HG02884 (cell line): ENCODE measurements around the gene NCAPD2.
"Not testable (repeated sequence)": the region's sequence is repeated elsewhere in the genome, so short reads cannot be mapped to it uniquely, and the experiment has no call there.

ENCODE experiments used
- ATAC-seq: cut with Tn5 transposase; IDR thresholded peaks from one replicate; pipeline ENCODE4 v1.9.1; 2021; ENCODE audit warnings: mild to moderate bottlenecking, moderate library complexity; ENCODE audit not compliant: unreplicated experiment

Gene NCAPD2

GRCh38 chr12:6546016-6546415 lies 52.1 kb downstream of the NCAPD2 start:
- no peak for ATAC-seq

DNA sequence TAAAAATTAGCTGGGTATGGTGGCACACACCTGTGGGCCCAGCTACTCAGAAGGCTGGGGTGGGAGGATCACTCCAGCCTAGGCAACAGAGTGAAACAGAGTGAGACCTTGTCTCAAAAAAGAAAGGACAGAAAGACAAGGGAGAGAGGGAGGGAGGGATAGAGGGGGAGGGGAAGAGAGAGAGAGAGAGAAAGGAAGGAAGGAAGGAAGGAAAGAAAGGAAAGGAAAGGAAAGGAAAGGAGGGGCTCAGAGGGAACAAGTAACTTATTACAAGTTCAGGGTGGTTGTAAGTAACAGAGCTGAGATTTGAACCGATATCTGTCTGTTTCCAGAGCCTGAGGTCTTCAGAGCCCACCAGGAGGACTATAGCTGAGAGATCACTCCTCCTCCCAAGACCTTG lies 53.7 kb downstream of the NCAPD2 start:
- no peak for ATAC-seq

- no peak for ATAC-seq
Observed at GRCh38 chr12:6547987-6548386, 54.1 kb downstream of the NCAPD2 start.

DNA sequence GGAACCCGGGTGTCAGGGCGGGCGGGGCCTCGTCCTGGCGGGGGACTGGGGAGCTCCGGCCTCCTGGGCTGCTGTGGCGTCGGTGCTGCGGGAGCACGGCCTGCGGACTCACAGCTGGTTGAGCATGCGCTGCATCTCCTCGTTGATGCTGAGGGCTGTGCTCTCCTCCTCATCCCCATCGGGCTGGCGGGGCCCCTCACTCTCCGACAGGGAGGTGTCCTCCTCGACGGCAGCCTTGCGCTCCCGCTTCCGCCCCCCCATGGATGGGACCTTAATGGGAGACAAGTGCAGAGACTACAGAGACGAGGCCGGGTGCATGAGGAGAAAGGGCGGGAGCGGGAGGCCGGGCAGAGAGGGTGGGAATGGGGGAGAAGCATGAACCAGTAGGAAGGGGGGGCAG lies 54.7 kb downstream of the NCAPD2 start:
- no peak for ATAC-seq

DNA sequence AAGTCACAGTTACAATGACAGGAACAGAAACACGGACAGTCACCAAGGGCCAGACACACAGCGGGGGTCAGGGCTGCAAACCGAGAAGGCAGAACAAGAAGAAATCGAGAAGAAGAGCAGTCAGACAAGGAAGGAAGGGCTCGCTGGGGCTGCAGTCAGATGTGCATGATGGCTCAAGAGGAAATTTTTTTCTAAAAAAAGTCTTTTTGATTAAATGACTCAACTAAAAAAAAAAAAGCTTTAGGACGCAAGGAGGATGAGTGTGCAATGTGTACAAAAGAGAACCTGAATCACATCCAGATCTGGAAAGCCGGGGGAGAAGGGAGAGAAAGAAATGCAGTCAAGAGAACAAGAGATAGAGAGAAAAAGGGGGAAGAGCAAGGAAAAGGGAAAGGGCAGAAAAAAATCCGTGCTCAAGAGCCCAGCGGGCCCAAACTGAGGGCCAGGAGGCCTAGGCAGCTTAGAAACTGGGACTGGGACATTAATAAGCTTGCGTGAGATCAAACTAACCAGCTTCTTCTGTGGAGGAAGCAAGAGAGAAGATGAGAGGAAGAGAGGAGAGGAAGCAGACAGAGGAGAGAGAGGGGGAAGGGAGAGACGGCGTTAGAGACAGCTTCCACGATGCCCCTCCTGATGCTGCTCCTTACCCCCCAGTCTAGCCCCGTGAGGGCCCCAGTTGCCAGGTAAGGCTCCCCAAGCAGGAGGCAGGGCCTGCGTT lies 55.2 kb downstream of the NCAPD2 start:
- no peak for ATAC-seq

GRCh38 chr12:6549684-6550151 lies 55.8 kb downstream of the NCAPD2 start:
- no peak for ATAC-seq

GRCh38 chr12:6550294-6551062 lies 56.6 kb downstream of the NCAPD2 start:
- ATAC-seq = no peak

DNA sequence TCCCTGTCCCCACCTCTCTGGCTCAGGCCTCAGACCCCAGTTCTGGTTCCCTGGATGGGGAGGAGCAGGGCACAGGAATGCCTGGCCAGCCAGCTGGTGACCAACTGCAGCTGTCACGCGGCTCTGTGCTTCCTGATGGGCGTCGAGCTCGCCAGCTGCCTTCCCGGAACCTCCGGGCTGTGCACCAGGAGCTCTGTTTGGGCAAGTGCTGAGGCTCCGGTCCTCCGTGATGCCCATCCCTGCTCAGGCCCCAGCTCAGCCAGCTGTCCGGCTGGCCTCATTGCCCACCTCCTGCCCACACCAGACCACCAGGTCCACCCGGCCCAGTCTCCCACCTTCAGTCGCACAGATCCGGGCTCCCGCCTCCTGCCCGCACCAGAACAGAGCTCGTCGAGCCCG lies 57.2 kb downstream of the NCAPD2 start:
- no peak for ATAC-seq

GRCh38 chr12:6551496-6552139 lies 57.7 kb downstream of the NCAPD2 start:
- ATAC-seq = no peak

- no peak for ATAC-seq
Observed at GRCh38 chr12:6552140-6552551, 58.2 kb downstream of the NCAPD2 start.

DNA sequence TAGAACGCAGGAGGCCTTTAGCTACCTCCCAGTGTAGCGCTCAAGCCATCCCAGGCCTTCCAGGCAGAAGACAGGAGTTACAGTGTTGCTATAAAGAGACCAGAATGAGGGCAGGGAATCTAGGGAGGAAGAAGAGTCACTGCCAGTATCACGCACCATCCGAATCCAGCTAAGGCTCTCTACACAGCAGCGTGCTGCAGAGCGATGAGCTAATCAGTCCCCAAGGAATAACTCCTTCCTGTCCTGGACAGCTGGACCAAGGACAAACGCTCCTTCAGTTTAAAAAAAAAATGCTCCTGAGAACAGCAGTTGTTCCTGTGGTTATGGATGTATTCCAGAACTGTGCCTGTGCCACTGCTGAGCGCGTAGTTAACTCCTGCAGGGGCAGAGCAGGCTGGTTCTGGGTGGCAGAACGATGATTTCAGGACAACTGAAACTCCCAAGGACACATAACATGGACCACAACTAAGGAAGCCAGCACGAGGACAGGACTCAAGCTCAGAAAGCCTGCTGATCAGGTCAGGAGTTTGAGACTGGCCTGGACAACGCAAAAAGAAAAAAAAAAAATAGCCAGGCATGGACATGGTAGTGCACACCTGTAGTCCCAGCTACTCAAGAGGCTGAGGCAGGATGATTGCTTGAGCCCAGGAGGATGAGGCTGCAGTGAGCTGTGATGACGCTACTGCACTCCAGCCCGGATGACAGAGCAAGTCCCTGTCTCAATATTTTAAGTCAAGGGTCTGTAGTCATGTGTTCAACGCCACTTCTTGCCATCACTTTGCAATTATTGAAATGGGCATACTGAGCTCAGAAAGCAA lies 59.4 kb downstream of the NCAPD2 start:
- ATAC-seq = no peak

DNA sequence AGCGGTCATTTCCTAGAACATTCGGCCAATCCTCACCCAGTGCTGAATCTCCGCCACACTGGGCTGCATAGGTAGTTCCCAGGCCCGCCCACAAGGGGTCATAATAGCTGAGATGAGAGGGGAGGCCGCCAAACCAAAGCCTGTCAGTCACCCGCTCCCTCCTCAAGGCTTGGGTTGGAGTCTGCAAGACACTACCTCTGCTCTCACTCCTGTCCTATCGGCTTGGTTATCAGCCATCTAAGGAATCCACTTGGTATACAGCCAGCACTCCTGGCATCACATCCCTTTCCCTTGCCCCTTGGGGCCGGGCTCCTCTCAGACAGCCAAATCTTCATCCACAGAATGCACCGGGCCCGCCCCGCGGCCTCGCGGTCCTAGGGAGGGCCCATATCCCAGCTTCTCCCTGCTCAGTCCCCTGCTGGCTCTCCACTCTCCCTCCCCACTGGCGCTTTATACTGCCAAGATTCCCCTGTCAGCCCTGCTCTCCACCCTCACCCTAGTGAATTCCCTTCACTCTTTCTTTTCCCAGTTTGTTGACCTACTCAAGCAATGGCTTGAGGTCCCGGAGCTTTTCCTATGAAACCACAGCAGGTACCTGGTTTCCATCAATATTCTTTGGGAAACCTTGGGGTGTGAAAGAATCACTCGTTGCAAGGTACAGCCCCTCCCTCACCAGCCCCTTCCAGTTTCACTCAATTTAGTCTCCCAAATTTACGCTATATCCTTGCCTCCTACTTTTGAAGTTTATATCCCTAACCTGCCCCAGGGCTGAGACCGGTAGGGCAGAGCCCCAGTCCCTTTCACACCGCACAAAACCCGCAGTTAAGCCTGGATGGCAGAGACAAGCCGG lies 60.5 kb downstream of the NCAPD2 start:
- no peak for ATAC-seq

- peak; percentile 9 for ATAC-seq
Observed at GRCh38 chr12:6555018-6555691, 61.3 kb downstream of the NCAPD2 start.

GRCh38 chr12:6556496-6556817 lies 62.6 kb downstream of the NCAPD2 start:
- ATAC-seq = not testable (repeated sequence)

- ATAC-seq = no peak
Observed at GRCh38 chr12:6556857-6557256, 63.0 kb downstream of the NCAPD2 start.

GRCh38 chr12:6558014-6558760 lies 64.3 kb downstream of the NCAPD2 start:
- not testable (repeated sequence) for ATAC-seq

- no peak for ATAC-seq
Observed at GRCh38 chr12:6559500-6559899, 65.6 kb downstream of the NCAPD2 start.

DNA sequence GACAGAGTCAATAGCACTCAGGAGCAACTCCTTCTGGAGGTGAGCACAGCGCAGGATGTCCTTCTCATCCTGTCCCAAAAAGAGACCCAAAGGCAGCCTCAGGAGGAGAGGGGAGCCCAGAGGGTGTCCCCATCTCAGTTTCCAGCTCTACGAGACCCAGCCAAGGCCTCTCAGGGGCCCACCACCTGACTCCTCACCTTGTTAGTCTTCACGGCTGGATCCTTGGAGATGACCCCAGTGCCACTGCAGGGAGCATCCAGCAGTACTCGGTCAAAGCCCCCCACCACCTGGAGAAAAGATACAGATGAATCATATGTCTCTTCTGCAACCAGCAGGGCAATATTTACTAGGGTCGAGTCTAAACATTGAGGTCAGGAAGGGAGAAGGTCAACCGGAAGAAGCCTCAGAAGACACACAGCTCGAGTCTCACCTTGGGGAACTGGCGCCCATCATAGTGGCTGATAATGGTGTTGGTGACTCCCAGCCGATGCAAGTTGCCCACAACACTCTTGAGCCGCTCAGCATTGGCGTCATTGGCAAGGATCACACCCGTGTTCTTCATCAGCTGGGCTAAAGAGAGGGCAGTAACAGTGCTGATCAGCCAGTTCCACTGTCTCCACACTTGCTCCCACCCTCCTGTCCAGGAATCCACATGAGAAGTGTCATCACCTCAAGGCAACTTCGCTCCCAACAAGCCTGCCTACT lies 66.8 kb downstream of the NCAPD2 start:
- no peak for ATAC-seq
